ENCODE data around the gene SLC22A3. TPM values are rescaled to one million over a fixed set of nuclear protein-coding genes. Genes with fewer than 3 reads are reported as not detected.
"Not testable (repeated sequence)": the region's sequence is repeated elsewhere in the genome, so short reads cannot be mapped to it uniquely, and the experiment has no call there.

The SLC22A3 gene
- total and polyA plus RNA-seq, 3 donors from 2014 or later: 5.7 to 10.3 (median 6.9) TPM

DNA sequence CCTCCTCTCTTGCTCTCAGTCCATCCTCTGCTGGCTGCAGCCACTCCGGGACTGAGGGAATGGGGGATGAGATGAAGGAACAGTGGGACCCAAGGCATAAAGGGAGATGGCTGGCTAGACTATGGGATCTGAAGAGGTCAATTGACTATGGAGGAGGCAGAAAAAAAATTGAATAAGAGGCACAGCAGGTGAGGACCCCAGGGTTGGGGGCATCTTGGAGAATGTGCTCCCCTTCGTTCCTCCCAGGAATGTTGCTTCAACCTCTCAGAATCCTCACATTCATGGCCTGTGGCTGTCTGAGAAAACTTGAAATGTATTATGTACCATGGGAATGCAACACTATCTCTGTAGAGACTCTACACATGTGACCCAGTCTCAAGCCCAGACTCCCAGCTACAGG, 121.0 kb downstream of the SLC22A3 start:
- 42 to 95% methylated on average over 2 of the region's 2 CpGs for WGBS, 2 donors
- no peak overlapping the region for H3K4me3 ChIP-seq

DNA sequence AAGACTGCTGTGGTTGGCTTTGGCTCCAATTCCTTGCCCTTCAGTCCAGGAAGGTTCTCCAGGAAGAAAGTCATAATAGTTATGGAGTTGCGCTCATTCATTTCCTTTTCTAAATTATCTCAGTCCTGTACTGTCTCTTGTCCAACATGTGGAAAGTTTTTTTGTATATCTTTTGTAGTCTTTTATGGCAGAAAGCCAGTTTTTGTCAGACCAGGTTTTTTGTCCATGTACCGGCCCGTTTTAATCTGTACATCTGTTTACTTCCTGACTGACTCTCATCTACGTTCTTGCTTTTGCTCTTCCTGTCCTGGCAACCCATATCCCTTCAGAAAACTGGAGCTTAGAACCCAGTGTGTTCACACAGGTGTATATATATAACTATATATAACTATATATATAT, 127.9 kb downstream of the SLC22A3 start:
- DNase-seq; H3K9me3 ChIP-seq; H3K27ac ChIP-seq; H3K27me3 ChIP-seq; H3K4me3 ChIP-seq; H3K4me1 ChIP-seq; H3K36me3 ChIP-seq (ENCODE audit: low read depth, missing control alignments); intact Hi-C loops (cut with DNase I; ENCODE audit: low total_unique reads): not testable (repeated sequence)
- WGBS, 2 donors: 66 to 75% methylated on average over 4 of the region's 4 CpGs

More for the DNA sequence above, 121.0 kb downstream of the SLC22A3 start:
- TF ChIP-seq, protein P1, sequence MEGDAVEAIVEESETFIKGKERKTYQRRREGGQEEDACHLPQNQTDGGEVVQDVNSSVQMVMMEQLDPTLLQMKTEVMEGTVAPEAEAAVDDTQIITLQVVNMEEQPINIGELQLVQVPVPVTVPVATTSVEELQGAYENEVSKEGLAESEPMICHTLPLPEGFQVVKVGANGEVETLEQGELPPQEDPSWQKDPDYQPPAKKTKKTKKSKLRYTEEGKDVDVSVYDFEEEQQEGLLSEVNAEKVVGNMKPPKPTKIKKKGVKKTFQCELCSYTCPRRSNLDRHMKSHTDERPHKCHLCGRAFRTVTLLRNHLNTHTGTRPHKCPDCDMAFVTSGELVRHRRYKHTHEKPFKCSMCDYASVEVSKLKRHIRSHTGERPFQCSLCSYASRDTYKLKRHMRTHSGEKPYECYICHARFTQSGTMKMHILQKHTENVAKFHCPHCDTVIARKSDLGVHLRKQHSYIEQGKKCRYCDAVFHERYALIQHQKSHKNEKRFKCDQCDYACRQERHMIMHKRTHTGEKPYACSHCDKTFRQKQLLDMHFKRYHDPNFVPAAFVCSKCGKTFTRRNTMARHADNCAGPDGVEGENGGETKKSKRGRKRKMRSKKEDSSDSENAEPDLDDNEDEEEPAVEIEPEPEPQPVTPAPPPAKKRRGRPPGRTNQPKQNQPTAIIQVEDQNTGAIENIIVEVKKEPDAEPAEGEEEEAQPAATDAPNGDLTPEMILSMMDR (IDR thresholded peaks at IDR 0.05): no peak
- no peak for TF ChIP-seq POLR2A (IDR thresholded peaks at IDR 0.05)
- H3K36me3 ChIP-seq (ENCODE audit: low read depth, missing control alignments): no peaks in the 10 kb centered on the region
- DNase-seq: no peak
- H3K27ac ChIP-seq: no peak overlapping the region
- no peaks in the 10 kb centered on the region for H3K27me3 ChIP-seq
- H3K9me3 ChIP-seq: no peaks in the 10 kb centered on the region
- H3K4me1 ChIP-seq: no peaks in the 10 kb centered on the region
- intact Hi-C loops (cut with DNase I; ENCODE audit: low total_unique reads): no loop called here

DNA sequence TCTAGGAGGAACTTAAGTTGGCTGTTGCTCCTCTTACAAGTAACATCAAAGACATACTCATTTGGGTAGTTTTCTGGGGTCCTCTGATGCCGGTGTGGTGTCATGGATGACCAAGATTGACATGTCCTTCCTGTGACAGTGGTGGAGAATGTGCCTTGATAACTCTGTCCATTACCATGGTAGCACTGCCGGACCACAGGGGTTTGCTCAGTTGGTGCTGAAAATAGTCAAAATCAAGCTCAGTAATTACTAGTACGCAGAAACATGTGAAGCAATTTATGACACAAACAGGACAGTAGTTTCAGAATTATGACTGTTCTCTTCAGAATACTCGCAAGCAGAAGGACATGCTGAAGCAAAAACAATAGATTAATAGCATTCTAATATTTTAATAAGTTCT, 128.9 kb downstream of the SLC22A3 start:
- H3K36me3 ChIP-seq (ENCODE audit: low read depth, missing control alignments); H3K4me1 ChIP-seq; H3K4me3 ChIP-seq; H3K9me3 ChIP-seq; H3K27ac ChIP-seq; intact Hi-C loops (cut with DNase I; ENCODE audit: low total_unique reads); DNase-seq; H3K27me3 ChIP-seq: not testable (repeated sequence)
- 90 to 97% methylated on average over 3 to 4 of the region's 4 CpGs for WGBS, 2 donors

DNA sequence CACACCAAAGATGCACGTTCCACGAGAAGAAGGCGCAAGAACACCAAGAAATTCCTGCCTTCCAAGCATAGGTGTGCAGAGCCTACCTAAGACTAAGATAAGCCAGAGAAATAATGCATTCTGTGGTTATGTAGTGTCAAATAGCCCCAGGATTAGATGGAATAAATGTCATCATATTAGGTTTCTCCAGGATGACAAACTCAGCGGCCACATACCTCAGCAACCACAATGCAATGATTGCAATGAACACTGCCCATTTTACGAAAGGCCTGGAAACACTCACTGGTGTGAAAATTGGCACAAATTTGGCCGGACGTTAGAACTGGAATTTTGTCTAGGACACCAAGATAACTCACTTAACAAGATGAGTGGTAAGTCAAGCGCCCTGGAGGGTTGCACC, 129.7 kb downstream of the SLC22A3 start:
- intact Hi-C loops (cut with DNase I; ENCODE audit: low total_unique reads): no loop called here
- 94 to 96% methylated on average over 8 of the region's 8 CpGs for WGBS, 2 donors
- TF ChIP-seq POLR2A (IDR thresholded peaks at IDR 0.05): no peak
- TF ChIP-seq, protein P1 (IDR thresholded peaks at IDR 0.05): no peak
- DNase-seq: no peak
- H3K27ac ChIP-seq: no peak overlapping the region
- H3K36me3 ChIP-seq (ENCODE audit: low read depth, missing control alignments): no peaks in the 10 kb centered on the region
- no peaks in the 10 kb centered on the region for H3K27me3 ChIP-seq
- no peaks in the 10 kb centered on the region for H3K4me1 ChIP-seq
- H3K9me3 ChIP-seq: no peaks in the 10 kb centered on the region
- no peak overlapping the region for H3K4me3 ChIP-seq

DNA sequence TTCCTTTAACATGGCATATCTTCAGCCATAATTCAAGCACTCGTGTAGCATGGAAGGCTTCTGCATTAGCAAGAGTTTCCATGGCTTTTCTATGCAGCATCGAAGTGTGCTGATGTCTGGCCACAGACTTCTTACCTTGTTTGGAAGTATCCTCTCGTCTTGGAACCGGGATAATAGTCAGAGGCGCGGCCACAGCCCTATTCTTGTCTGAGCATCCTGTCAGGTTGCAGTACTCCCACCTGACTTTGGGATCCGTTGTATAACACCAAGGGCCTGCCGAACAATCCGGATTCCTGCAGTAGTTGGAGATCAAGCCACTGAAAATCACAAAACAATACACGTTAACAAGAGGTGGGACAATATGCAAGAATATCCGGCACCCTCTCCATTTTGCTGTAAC, 138.9 kb downstream of the SLC22A3 start:
- H3K4me3 ChIP-seq: no peak overlapping the region
- DNase-seq: no peak
- no peaks in the 10 kb centered on the region for H3K4me1 ChIP-seq
- WGBS, 2 donors: 91 to 94% methylated on average over 8 to 11 of the region's 11 CpGs
- no peak overlapping the region for H3K27ac ChIP-seq
- no peaks in the 10 kb centered on the region for H3K27me3 ChIP-seq
- no peaks in the 10 kb centered on the region for H3K36me3 ChIP-seq (ENCODE audit: low read depth, missing control alignments)
- H3K9me3 ChIP-seq: no peaks in the 10 kb centered on the region
- no peak for TF ChIP-seq POLR2A (IDR thresholded peaks at IDR 0.05)
- TF ChIP-seq, protein P1 (IDR thresholded peaks at IDR 0.05): no peak
- intact Hi-C loops (cut with DNase I; ENCODE audit: low total_unique reads): no loop called here

DNA sequence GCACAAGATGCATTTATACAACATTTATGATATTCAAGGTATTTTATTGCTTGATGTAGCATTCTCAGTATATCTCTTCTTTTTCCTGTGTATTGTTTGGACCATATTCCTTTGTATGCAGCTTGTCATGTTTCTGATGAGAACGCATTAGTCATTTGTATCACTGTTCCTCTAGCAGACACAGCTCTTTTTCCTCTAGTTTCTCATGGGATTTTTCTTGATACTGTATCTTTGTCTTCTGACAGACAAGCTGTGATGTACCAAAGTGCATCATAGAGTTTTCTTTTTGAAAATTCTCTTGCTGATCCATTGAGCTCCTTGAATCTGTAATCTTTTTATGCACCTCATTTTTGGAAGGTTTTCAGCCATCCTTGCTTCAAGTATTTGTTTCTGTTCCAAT, 140.9 kb downstream of the SLC22A3 start:
- TF ChIP-seq POLR2A (IDR thresholded peaks at IDR 0.05): no peak
- TF ChIP-seq, protein P1 (IDR thresholded peaks at IDR 0.05): no peak
- H3K27me3 ChIP-seq: no peaks in the 10 kb centered on the region
- intact Hi-C loops (cut with DNase I; ENCODE audit: low total_unique reads): no loop called here
- no peaks in the 10 kb centered on the region for H3K36me3 ChIP-seq (ENCODE audit: low read depth, missing control alignments)
- H3K27ac ChIP-seq: no peak overlapping the region
- H3K4me3 ChIP-seq: no peak overlapping the region
- WGBS, 2 donors: 96 to 97% methylated on average over 1 of the region's 1 CpG
- DNase-seq: no peak
- no peaks in the 10 kb centered on the region for H3K4me1 ChIP-seq
- no peaks in the 10 kb centered on the region for H3K9me3 ChIP-seq

Measured in testis (tissue), 3 donors.